ENCODE results near the gene SLC52A3.
"Not testable (repeated sequence)": the region's sequence is repeated elsewhere in the genome, so short reads cannot be mapped to it uniquely, and the experiment has no call there.

The SLC52A3 gene

DNA sequence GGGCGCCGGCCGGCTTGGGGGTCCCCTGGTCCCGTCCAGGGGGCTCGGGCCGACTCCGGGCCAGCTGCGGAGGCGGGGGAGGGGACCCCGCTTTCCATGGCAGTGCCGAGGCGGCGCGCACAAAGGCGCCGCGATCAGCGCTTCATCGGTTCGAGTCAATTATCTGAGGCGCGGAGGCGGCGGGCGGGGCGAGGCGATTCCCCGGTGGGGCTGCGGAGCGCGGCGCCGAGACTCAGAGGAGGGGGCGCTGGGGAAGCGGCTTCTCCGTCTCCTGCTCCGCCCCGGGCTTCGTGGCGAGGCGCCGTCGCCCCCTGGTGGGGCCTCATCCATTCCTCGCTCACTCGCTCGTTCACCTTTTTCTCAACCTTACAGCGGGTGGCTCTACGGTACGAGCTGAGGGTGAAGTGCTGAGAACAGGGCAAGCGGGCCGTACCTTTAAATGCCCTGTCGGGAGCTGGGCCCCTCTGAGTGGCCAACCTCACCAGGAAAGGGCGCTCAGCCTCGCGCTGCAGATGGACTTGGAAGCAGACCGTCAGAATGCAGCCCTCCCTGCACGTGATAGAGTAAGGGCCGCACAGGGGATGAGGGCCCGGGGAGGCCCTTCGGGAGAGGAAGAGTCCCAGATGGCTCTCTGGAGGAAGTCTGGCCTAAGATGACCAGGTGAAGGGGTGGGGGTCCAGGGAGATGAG is 39.9 kb downstream of the SLC52A3 start:
- no peak for DNase-seq (ENCODE audit: low read depth)

GRCh38 chr20:726160-726559 is 42.1 kb downstream of the SLC52A3 start:
- DNase-seq (ENCODE audit: low read depth) = no peak

- no peak for DNase-seq (ENCODE audit: low read depth)
Measured at GRCh38 chr20:725491-725890, 42.8 kb downstream of the SLC52A3 start.

DNA sequence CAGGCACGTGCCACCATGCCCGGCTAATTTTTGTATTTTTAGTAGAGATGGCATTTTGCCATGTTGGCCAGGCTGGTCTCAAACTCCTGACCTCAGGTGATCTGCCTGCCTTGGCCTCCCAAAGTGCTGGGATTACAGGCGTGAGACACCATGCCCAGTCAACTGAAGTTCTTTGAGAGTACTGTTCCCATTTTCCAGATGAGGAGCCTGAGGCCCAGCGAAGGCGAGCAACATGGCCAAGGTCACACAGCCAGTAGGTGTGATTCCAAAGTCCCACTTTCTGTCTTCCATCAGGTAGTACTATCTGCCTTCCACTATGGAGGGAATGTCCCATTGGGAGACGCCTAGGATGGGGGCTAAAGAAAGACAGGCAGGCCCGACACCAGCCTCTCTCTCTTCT is 43.5 kb downstream of the SLC52A3 start:
- DNase-seq (ENCODE audit: low read depth) = not testable (repeated sequence)

DNA sequence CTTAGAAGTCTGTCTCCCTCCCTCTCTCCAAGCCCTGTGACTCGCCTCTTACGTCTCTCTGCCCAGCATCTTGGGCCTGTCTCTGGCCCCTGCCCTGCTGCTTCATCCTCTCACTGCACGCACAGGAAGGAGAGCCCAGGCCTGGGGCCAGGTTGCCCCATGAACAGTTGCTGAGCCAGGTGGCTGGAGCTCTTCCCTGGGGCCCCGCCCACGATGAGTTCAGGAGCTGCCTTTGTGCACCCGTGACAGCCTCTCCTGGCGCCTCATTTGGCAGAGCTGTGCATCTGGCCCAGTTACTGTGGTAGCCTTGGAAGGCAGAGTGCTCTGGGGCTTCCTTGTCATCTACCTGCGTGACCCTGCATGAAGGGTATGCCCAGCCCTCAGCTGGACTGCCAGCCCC is 44.5 kb downstream of the SLC52A3 start:
- no peak for DNase-seq (ENCODE audit: low read depth)

DNA sequence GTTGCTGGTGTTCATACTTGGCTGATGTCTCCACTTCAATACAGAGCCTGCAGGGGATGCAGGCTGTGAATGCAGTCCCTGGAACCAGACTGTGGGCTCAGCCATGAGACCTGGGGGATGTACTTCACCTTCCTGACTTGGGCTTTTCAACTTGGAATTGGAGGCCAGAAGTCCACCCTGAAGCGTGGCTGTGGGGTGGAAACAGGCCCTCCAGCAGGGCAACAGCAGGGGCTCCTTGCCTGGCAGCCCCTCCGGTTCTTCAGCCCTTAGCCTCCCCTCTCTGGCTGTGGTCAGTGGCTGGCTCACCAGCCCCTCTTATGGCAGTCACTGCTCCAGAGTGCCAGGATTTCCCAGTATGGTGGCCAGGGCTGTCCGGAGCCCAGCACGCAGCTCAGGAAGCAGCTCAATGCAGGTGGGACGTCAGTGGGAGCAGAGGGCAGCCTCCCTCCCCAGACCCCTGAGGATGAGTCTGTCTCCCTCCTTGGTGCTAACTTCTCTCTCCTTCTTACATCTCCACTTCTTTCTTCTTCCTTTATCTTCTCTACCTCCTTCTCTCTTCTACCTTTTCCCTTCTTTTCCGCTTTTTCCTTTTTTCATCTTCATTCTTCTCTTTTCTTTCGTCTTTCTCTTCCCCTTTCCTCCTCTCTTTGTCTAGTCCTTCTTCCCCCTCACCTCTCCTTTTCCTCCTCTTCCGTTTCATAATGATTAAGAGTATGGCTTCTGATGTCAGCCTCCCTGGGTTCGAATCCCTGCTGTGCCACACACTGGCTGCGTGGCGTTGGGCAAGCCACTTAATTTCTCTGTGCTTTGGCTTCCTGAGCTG is 45.3 kb downstream of the SLC52A3 start:
- DNase-seq (ENCODE audit: low read depth) = no peak

- DNase-seq (ENCODE audit: low read depth) = no peak
Measured at GRCh38 chr20:721876-722275, 46.4 kb downstream of the SLC52A3 start.

GRCh38 chr20:719816-720215 is 48.5 kb downstream of the SLC52A3 start:
- DNase-seq (ENCODE audit: low read depth) = no peak

GRCh38 chr20:719068-719467 is 49.2 kb downstream of the SLC52A3 start:
- no peak for DNase-seq (ENCODE audit: low read depth)

DNA sequence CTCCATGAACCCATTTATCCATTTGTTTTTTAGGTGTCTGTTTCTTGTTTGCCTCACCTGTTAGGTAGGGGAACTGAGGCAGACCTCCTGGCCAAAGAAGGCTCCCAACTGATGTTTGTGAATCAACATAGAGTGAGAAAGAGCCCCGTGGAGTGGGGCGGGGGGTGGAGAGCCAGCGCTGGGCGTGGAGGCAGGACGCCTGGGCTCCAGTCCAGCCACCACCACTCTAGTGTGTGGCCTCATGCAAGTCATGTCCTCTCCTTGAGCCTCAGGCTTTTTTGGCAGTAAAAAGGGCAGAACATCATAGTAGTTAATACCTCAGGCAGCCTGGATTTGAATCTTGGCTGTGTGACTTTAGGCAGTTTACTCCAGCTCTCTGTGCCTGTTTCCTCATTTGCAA is 50.5 kb downstream of the SLC52A3 start:
- DNase-seq (ENCODE audit: low read depth) = no peak

DNA sequence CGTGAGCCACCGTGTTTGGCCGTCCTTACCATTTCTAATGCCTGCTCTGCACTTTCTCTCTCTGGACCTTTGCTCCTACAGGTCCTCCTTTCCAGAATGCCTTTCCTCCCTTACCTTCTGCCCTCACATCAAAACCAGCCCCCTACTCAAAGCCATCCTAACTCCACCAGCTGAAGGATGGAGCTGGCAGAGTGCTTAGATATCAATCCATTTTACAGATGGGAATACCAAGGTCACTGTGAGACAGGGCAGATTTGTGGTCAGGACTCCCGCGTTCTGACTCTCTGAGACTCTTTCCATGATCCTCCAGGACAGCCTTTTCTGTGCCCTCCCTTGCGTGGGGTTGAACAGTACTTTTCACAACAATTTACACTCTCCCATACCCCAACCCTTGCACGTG is 51.0 kb downstream of the SLC52A3 start:
- no peak for DNase-seq (ENCODE audit: low read depth)

DNA sequence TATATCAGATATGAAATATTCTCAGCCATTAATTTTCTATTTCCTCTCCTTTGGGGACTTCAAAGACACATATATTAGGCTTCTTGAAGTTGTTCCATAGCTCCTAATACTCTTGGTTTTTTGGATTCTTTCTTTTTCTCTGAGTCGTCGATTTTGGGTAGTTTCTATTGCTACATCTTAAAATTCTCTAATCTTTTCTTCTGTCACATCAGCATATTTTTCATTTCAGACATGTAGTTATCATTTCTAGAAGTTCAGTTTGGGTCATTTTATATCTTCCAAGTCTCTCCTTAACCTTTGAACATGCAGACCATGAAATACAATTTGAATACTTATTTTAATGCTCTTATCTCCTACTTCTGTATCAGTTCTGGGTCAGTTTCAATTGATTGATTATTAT is 53.8 kb downstream of the SLC52A3 start:
- DNase-seq (ENCODE audit: low read depth) = no peak

DNA sequence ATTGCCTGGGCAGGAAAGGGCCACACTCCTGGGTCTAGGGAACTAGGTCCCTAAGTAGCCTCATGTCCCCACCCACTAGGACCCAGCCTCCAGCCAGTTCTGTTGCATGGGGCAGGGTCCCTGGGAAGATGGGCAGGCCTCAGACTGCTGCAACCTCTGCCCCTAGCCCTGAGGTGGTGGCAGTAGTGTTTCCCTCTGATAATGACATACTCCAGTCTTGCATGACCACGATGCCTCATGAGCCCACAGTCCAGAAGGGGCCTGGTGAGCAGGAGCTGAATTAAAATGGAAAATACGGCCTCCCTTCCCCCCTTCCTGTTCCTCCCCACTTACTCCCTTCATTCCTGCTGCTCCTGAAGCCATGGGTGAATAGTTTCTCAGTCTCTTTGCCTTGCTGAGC is 56.7 kb downstream of the SLC52A3 start:
- DNase-seq (ENCODE audit: low read depth) = no peak

- no peak for DNase-seq (ENCODE audit: low read depth)
Measured at GRCh38 chr20:710780-711450, 57.4 kb downstream of the SLC52A3 start.
